ENCODE data around the gene GLT8D2. TPM values are rescaled to one million over a fixed set of nuclear protein-coding genes. Genes with fewer than 3 reads are reported as not detected.
"Not testable (repeated sequence)": the region's sequence is repeated elsewhere in the genome, so short reads cannot be mapped to it uniquely, and the experiment has no call there.

The GLT8D2 gene
- total RNA-seq, 1 donor: 52.5 TPM

DNA sequence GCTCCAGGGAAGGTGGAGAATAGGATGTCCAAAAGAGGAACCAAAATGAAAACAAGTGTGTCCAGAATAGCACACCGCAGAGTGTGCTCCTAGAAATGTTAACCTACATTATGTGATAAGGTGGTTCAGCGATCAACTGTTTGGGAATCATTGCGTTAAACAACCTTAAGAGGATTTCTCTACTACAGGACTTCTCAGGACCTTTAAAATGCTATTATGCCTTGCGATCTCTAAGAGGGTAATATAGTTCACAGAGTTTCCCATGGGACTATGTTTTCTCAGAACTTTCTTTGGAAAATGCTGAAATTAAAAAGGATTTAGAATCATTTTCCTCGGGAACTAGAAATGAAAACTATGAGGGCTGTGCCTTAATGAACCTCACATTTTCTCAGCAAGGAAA is 1.8 kb downstream of the GLT8D2 start:
- no peaks in the 10 kb centered on the region for H3K9me3 ChIP-seq (ENCODE audit: low read depth, low read length)
- no peaks in the 10 kb centered on the region for H3K36me3 ChIP-seq (ENCODE audit: insufficient read depth, low read length)
- no peak for DNase-seq (ENCODE audit: insufficient read length, low spot score, missing footprints)
- H3K27ac ChIP-seq (ENCODE audit: low read depth, low read length): no peak overlapping the region
- peaks cover 5% of the 10 kb centered on the region for H3K79me2 ChIP-seq (ENCODE audit: insufficient read depth, low read length)
- H4K20me1 ChIP-seq (ENCODE audit: insufficient read depth, low read length): no peaks in the 10 kb centered on the region
- no peak overlapping the region for H3K4me3 ChIP-seq (ENCODE audit: insufficient read depth, low read length)
- no peaks in the 10 kb centered on the region for H3K27me3 ChIP-seq (ENCODE audit: insufficient read depth, low read length)
- H2AFZ ChIP-seq (ENCODE audit: low read length): no peak overlapping the region
- H3K4me1 ChIP-seq (ENCODE audit: insufficient read depth, low read length): peaks cover 19% of the 10 kb centered on the region
- peak overlapping the region; percentile 97 for H3K4me2 ChIP-seq (ENCODE audit: insufficient read depth, low read length)
- TF ChIP-seq, protein P1, sequence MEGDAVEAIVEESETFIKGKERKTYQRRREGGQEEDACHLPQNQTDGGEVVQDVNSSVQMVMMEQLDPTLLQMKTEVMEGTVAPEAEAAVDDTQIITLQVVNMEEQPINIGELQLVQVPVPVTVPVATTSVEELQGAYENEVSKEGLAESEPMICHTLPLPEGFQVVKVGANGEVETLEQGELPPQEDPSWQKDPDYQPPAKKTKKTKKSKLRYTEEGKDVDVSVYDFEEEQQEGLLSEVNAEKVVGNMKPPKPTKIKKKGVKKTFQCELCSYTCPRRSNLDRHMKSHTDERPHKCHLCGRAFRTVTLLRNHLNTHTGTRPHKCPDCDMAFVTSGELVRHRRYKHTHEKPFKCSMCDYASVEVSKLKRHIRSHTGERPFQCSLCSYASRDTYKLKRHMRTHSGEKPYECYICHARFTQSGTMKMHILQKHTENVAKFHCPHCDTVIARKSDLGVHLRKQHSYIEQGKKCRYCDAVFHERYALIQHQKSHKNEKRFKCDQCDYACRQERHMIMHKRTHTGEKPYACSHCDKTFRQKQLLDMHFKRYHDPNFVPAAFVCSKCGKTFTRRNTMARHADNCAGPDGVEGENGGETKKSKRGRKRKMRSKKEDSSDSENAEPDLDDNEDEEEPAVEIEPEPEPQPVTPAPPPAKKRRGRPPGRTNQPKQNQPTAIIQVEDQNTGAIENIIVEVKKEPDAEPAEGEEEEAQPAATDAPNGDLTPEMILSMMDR (IDR thresholded peaks at IDR 0.05; ENCODE audit: extremely low read depth, low read depth, low read length): no peak

DNA sequence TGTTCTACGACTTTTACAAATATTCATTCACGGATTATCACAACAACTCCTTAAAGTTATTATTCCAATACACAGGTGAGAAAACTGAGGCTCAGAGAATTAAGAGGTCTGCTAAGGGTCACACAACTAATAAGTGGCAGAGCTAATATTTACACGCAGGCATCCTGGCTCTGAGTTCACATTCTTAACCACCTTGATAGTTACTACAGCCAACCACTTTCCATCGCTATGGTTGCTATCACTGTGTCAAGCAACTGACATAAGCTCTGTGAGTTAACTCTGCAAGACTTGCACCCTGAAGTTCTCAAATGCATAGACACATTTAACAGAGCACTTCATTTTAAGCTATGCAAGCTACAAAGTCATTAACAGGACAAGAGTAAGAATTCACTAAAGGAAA is 3.7 kb downstream of the GLT8D2 start:
- peaks cover 19% of the 10 kb centered on the region for H3K4me1 ChIP-seq (ENCODE audit: insufficient read depth, low read length)
- no peaks in the 10 kb centered on the region for H3K27me3 ChIP-seq (ENCODE audit: insufficient read depth, low read length)
- no peak for DNase-seq (ENCODE audit: insufficient read length, low spot score, missing footprints)
- H4K20me1 ChIP-seq (ENCODE audit: insufficient read depth, low read length): no peaks in the 10 kb centered on the region
- TF ChIP-seq, protein P1 (IDR thresholded peaks at IDR 0.05; ENCODE audit: extremely low read depth, low read depth, low read length): no peak
- H3K79me2 ChIP-seq (ENCODE audit: insufficient read depth, low read length): peaks cover 5% of the 10 kb centered on the region
- no peaks in the 10 kb centered on the region for H3K36me3 ChIP-seq (ENCODE audit: insufficient read depth, low read length)
- H3K27ac ChIP-seq (ENCODE audit: low read depth, low read length): no peak overlapping the region
- H3K9me3 ChIP-seq (ENCODE audit: low read depth, low read length): no peaks in the 10 kb centered on the region
- no peak overlapping the region for H2AFZ ChIP-seq (ENCODE audit: low read length)
- H3K4me2 ChIP-seq (ENCODE audit: insufficient read depth, low read length): no peak overlapping the region
- no peak overlapping the region for H3K4me3 ChIP-seq (ENCODE audit: insufficient read depth, low read length)

DNA sequence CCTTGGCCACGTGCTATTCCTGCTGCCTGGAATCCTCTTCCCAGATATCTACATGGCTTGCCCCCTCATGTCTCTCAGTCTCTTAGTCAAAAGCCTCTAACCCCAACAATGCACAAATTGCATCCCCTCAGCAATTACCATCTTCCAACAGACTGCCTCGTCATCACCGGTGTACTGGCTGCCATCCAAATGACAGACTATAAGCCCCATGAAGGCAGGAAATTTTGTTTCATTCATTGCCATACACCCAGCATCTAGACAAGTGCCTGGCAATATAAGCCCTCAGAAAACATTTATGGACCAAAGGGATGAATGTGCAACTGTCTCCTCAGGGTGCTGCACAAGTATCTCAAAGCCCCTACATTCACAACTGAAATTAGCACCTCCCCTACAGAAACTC is 5.8 kb downstream of the GLT8D2 start:
- DNase-seq (ENCODE audit: insufficient read length, low spot score, missing footprints): no peak
- H4K20me1 ChIP-seq (ENCODE audit: insufficient read depth, low read length): no peaks in the 10 kb centered on the region
- H2AFZ ChIP-seq (ENCODE audit: low read length): no peak overlapping the region
- no peaks in the 10 kb centered on the region for H3K27me3 ChIP-seq (ENCODE audit: insufficient read depth, low read length)
- TF ChIP-seq, protein P1 (IDR thresholded peaks at IDR 0.05; ENCODE audit: extremely low read depth, low read depth, low read length): no peak
- H3K4me1 ChIP-seq (ENCODE audit: insufficient read depth, low read length): peaks cover 8% of the 10 kb centered on the region
- no peak overlapping the region for H3K4me2 ChIP-seq (ENCODE audit: insufficient read depth, low read length)
- no peak overlapping the region for H3K4me3 ChIP-seq (ENCODE audit: insufficient read depth, low read length)
- H3K36me3 ChIP-seq (ENCODE audit: insufficient read depth, low read length): no peaks in the 10 kb centered on the region
- peaks cover 5% of the 10 kb centered on the region for H3K79me2 ChIP-seq (ENCODE audit: insufficient read depth, low read length)
- H3K27ac ChIP-seq (ENCODE audit: low read depth, low read length): no peak overlapping the region
- H3K9me3 ChIP-seq (ENCODE audit: low read depth, low read length): no peaks in the 10 kb centered on the region

DNA sequence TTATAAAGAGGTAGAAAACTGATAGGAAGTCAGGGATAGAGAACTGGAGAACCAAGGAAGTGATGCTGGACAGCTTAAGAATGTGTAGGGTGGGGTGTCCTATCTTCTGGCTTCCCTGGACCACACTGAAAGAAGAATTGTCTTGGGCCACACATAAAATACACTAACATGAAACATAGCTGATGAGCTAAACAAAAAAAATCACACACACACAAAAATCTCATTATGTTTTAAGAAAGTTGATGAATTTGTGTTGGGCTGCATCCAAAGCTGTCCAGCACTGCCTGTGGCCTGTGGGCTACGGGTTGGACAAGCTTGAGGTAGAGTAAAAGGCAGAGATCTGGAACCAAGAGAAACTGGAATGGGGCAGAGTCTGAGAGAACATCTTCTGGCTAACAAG is 7.4 kb downstream of the GLT8D2 start:
- Histone ChIP-seq H3K9me3 (ENCODE audit: low read depth, low read length) (no peaks in the 10 kb centered on the region), H3K36me3 (ENCODE audit: insufficient read depth, low read length) (no peaks in the 10 kb centered on the region)

DNA sequence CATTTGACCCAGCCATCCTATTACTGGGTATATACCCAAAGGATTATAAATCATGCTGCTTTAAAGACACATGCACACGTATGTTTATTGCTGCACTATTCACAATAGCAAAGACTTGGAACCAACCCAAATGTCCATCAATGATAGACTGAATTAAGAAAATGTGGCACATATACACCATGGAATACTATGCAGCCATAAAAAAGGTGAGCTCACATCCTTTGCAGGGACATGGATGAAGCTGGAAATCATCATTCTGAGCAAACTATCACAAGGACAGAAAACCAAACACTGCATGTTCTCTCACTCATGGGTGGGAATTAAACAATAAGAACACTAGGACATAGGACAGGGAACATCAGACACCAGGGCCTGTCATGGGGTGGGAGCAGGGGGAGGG is 10.2 kb downstream of the GLT8D2 start:
- not testable (repeated sequence) for H3K79me2 ChIP-seq (ENCODE audit: insufficient read depth, low read length); H3K9me3 ChIP-seq (ENCODE audit: low read depth, low read length)

More for the DNA sequence above, 7.4 kb downstream of the GLT8D2 start:
- H3K4me2 ChIP-seq (ENCODE audit: insufficient read depth, low read length): no peak overlapping the region
- H4K20me1 ChIP-seq (ENCODE audit: insufficient read depth, low read length): no peaks in the 10 kb centered on the region
- TF ChIP-seq, protein P1 (IDR thresholded peaks at IDR 0.05; ENCODE audit: extremely low read depth, low read depth, low read length): no peak
- peaks cover 2% of the 10 kb centered on the region for H3K79me2 ChIP-seq (ENCODE audit: insufficient read depth, low read length)
- no peaks in the 10 kb centered on the region for H3K27me3 ChIP-seq (ENCODE audit: insufficient read depth, low read length)
- no peak overlapping the region for H3K4me3 ChIP-seq (ENCODE audit: insufficient read depth, low read length)
- no peak for DNase-seq (ENCODE audit: insufficient read length, low spot score, missing footprints)
- H3K27ac ChIP-seq (ENCODE audit: low read depth, low read length): no peak overlapping the region
- no peaks in the 10 kb centered on the region for H3K4me1 ChIP-seq (ENCODE audit: insufficient read depth, low read length)
- no peak overlapping the region for H2AFZ ChIP-seq (ENCODE audit: low read length)

DNA sequence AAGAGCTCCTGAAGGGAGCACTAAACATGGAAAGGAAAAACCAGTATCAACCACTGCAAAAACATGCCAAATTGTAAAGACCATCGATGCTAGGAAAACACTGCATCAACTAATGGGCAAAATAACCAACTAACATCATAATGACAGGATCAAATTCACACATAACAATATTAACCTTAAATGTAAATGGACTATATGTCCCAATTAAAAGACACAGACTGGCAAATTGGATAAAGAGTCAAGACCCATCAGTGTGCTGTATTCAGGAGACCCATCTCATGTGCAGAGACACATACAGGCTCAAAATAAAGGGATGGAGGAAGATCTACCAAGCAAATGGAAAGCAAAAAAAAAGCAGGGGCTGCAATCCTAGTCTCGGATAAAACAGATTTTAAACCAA is 13.8 kb downstream of the GLT8D2 start:
- H3K4me1 ChIP-seq (ENCODE audit: insufficient read depth, low read length); H2AFZ ChIP-seq (ENCODE audit: low read length): not testable (repeated sequence)

More for the DNA sequence above, 10.2 kb downstream of the GLT8D2 start:
- not testable (repeated sequence) for H3K27ac ChIP-seq (ENCODE audit: low read depth, low read length); H4K20me1 ChIP-seq (ENCODE audit: insufficient read depth, low read length); H3K4me2 ChIP-seq (ENCODE audit: insufficient read depth, low read length); H3K4me3 ChIP-seq (ENCODE audit: insufficient read depth, low read length); H3K27me3 ChIP-seq (ENCODE audit: insufficient read depth, low read length); H2AFZ ChIP-seq (ENCODE audit: low read length); H3K36me3 ChIP-seq (ENCODE audit: insufficient read depth, low read length); H3K4me1 ChIP-seq (ENCODE audit: insufficient read depth, low read length); DNase-seq (ENCODE audit: insufficient read length, low spot score, missing footprints)

More for the DNA sequence above, 13.8 kb downstream of the GLT8D2 start:
- not testable (repeated sequence) for H3K27ac ChIP-seq (ENCODE audit: low read depth, low read length); DNase-seq (ENCODE audit: insufficient read length, low spot score, missing footprints); H3K79me2 ChIP-seq (ENCODE audit: insufficient read depth, low read length); H3K27me3 ChIP-seq (ENCODE audit: insufficient read depth, low read length); H3K36me3 ChIP-seq (ENCODE audit: insufficient read depth, low read length); H3K4me2 ChIP-seq (ENCODE audit: insufficient read depth, low read length); H3K4me3 ChIP-seq (ENCODE audit: insufficient read depth, low read length); H3K9me3 ChIP-seq (ENCODE audit: low read depth, low read length); H4K20me1 ChIP-seq (ENCODE audit: insufficient read depth, low read length)
